GM21515 (cell line): ENCODE results near the gene ARHGEF11.
"Not testable (repeated sequence)": the region's sequence is repeated elsewhere in the genome, so short reads cannot be mapped to it uniquely, and the experiment has no call there.

Source experiments
- ATAC-seq: cut with Tn5 transposase; IDR thresholded peaks from one replicate; pipeline ENCODE4 v1.9.1; 2021; ENCODE audit not compliant: unreplicated experiment

ARHGEF11 gene

DNA sequence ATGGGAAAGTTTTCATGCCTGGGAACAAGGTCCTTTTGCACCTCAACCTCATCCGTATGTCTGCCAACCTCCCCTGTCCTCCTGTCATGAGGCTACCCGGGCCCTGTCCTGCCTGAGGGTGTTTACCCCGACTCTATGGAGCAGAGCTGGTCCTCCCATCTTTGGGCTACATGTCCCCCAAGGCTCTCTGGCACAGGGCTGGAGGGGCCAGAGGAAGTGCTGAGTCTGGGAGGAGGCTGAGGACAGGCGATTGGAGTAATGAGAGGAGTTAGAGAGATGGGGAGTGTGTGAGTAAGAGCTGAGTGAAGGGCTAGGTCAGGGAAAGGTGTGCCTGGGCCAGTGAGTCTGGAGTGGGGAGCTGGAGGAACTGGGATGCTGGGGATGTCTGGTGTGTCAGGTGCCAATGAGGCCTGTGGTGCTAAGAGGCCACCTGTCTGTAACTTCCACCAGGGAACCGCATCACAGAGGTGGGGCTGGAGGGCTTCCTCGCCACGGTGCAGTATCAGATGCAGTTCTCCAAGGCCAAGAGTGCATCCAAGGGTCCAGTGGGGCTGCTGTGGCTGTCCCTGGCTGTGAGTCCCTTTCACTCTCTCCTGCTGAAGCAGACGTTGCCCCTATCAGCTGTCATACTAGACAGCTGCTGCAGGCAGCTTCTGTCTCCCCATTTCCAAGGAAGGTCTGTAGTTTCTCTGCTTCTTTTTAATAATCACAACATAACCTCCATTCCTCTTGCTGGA lies 113.4 kb downstream of the ARHGEF11 start:
- no peak for ATAC-seq

DNA sequence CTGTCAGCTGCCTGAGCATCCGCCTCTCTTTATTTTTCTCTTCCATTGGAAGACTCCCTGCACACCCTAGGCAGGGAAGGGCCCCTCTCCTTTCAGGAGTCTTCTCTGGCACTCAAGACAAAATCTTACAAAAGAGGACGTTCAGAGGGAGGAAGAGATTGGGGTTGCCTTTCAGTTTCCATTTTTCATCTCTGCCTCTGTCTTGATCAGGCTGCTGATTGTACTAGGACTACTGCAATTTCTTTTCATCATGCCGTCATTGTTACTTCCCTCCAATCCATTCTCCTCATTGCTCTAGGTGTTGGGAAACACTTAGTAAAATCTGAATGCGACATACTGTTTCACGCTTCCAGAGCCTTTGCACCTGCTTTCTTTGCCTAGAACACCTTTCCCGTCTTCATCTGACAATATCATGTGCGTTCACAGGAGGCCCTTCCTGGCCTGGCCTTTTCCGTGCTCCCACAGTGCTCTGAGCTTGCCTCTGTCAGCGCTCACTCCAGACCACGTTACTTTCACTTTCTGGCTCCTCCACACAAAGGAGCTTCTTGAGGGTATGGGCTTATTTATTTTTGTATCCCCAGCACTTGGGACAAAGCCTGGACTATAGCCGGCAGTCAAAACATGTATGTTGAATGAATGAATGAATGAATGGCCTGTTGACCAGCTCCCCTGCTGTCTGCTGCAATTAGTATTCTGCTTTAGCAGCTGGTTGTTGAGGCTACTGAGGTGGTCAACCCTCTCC lies 114.2 kb downstream of the ARHGEF11 start:
- ATAC-seq, result no peak

DNA sequence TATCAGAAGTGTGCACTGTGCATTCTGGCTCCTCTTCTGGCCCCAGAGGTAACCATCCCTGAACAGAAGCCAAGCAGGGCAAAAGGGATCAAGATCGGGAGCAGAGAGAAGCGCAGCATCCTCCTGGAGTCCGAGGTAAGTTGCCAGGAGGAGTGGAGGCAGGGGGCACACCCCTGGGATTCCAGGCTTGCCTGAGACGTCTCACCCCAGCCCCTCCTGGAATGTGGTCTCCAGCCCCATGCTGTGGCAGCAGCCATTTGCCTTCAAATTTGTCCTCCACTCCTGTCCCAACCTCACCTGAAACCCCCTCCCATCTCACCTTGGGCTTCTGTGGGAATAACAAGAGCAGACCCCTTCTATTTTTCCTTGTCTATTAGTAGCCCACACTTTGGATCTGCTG lies 115.1 kb downstream of the ARHGEF11 start:
- ATAC-seq, result no peak

DNA sequence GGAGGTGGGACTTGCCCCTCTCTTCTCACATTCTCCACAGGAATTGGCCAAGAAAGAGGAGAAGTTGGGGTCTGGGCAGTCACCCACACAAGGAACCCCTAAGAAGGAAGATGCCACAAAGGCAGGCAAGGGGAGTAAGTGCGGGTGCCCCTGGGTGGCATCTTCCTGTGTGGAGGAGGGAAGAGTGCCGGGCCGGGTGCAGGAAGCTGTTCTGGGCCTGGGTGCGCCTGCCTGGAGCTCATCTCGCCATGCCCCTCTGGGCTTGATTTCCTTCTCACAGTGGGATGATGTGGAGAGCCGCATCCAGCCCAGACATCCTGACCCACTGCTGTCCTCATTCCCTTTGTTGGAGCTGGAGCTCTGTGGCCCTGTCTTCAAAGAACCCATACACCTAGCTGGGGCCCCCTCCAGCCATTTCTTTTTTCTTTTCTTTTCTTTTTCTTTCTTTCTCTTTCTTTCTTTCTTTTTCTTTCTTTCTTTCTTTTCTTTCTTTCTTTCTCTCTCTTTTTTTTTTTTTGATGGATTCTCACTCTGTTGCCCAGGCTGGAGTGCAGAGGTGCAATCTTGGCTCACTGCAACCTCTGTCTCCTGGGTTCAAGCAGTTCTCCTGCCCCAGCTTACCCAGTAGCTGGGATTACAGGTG lies 115.8 kb downstream of the ARHGEF11 start:
- no peak for ATAC-seq

DNA sequence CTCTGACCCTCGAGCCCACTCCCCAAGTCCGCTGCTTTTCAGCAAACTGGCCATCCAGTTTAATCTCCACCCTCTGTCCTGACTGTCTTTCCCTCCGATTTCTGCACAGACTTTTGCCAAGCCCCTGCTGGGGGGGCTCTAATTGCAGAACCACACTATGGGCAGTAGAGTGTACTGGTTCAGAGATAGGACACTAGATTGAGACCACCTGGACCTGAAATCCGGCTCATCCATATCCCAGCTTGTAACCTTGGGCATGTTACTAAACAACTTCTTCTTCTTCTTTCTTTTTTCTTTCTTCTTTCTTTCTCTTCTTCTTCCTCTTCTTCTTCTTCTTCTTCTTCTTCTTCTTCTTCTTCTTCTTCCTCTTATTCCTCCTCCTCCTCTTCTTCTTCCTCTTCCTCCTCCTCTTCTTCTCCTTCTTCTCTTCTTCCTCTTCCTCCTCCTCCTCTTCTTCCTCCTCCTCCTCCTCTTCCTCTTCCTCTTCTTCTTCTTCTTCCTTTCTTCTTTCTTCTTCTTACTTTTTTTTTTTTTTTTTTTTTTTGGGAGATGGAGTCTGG lies 117.4 kb downstream of the ARHGEF11 start:
- no peak for ATAC-seq

DNA sequence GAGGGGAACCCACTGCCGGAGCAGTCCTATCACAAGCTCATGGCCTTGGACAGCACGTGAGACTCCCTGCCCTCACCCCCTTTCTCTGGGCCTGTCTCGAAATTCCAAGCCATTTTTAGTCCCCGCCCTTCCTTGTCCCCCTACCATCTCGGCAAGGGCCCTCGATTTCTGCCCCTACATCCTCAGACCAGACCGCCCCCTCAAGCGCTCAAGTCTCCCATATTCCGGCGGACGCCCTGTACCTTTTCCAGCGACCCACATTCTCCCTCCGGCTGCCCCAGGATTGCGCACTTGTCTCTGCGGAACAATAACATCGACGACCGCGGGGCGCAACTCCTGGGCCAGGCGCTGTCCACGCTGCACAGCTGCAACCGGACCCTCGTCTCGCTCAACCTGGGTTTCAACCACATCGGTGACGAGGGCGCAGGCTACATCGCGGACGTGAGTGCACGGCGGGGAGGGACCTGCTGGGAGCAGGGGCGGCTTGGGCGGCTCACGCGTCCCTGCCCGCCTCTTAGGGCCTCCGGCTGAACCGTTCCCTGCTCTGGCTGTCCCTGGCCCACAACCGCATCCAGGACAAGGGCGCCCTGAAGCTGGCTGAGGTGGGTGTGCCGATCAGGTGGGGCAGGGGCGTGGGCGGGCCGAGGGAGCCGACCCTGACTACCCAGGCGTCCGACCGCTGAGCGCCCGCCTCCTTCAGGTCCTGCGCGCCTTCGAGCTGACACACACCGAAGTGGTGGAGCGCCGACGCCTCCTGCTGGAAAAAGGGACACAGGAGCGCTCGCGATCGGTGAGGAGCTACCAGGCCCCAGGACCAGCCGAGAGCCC lies 118.1 kb downstream of the ARHGEF11 start:
- no peak for ATAC-seq

DNA sequence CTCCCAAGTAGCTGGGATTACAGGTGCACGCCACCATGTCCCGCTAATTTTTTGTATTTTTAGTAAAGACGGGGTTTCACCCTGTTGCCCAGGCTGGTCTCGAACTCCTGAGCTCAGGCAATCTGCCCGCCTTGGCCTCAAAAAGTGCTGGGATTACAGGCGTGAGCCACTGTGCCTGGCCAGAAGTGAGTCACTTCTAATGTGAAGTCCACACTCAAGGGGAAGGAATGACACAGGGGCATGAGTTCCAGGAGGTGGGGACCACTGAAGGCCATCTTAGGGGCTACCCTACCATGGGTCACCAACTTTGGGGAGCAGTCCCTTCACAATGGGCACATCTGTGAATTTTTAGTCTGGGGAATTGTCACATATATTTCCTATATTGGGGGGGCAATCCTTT lies 118.8 kb downstream of the ARHGEF11 start:
- ATAC-seq, result not testable (repeated sequence)

DNA sequence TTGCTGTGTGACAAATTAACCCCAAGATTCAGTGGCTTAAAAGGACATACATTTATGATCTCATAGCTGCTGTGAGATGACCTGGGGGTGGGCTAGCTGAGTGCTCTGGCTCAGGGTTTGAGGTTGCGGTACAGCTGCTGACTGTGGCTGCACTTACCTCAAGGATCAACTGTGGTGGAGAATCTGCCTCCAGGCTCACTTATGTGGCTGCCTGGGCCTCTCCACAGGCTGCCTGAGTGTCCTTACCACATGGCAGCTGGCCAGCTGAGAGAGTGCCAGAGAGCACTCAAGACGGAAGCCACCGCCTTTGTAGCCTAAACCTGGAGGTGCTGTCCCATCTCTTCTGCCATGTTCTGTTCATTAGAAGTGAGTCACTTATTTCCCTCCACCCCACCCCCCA lies 119.4 kb downstream of the ARHGEF11 start:
- no peak for ATAC-seq

DNA sequence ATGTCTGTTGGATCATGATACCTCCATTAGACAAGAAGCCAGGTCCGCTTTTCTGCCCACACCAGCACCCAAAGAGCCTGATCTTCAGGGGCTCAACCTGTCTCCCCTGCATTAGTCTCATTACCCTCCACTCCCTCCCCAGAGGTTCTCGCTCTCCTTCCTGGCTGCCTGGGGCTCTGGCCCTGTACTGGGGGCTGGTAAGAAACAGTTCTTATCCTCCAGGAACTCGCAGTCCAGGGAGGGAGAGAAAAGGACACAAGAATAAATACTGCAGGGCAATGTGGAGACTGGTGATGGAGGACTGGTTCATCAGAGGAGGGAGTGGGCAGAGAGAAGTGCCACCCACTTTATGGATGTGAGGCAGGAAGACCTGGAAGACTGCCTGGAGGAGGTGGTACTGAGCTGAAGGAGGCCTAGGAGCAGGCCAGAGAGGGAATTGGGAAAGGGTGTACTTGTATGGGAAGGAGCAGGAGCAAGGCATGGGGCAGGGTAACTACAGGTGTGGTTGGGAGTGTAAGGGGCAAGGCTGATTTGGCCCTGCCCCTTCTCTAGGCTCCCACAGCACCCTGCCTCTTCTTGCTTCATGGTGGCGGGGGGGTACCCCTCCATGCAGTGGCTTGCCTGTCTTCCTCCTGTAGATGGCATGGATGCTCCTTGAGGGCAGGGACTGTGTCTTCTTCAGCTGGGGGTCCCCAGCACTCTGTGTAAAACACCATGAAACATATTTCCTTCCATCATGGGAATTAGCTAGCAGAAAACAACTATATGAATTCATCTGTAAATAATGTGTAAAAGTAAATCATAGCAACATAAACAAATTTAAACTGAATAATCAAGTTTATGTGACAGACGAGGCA lies 120.2 kb downstream of the ARHGEF11 start:
- no peak for ATAC-seq

DNA sequence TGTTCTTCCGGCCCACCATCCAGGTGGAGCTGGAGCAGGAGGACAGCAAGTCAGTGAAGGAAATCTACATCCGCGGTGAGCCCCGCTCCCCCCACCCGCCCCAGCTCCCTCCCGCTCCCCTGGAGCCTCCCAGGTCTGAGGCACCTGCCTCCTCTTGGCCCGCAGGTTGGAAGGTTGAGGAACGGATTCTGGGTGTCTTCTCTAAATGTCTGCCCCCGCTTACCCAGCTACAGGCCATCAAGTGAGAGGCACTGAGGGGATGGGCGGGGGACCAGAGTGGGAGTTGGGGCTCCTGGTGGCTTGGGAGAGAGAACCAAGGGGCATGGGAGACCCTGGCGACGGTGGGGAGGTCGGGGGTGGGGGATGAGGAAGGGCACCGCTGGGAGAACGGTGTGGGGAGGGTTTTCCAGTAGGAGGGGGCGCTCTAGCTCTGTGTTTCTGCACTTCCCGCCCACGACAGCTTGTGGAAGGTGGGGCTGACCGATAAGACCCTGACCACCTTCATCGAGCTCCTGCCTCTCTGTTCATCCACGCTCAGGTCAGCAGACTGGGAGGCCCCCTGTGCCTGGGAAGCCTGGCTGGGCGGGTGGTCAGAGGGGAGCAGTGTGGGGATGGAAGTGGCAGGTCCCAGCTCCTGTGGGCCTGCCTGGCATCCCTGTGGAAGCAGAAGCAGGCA lies 120.9 kb downstream of the ARHGEF11 start:
- ATAC-seq, result no peak

DNA sequence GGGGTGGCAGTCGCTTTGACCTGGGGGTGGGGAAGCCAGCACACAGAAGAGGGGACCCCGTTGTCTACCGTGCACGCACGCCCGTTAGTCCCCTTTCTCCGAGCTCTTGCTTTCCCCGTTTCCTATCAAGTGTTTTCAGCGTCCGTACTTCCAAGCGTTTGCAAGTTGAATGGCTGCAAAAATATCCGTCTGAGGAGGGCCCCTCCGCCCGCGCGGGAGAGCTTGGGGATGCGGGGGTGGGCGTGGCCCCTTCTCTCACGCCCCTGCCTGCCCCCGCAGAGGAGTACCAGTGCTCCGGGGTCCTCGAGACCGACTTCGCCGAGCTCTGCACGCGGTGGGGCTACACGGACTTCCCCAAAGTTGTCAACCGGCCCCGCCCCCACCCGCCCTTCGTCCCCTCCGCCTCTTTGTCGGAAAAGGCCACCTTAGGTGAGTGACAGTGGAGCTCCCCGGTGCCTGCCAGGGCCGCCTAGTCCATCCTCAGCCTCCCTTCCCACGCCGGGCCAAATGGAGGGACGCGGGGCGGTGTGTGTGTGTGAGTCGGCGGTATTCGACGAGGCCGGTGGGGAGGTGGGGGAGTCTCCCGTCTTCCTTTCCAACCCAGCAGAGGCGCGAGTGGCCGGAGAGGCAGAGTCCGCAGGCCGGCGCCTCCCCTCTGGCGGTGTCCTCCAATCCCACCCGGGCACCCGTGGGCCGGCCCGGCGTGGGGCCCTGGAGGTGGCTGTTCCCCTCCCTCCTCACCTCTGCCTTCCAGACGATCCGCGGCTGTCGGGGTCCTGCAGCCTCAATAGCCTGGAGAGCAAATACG lies 121.7 kb downstream of the ARHGEF11 start:
- ATAC-seq, result no peak

DNA sequence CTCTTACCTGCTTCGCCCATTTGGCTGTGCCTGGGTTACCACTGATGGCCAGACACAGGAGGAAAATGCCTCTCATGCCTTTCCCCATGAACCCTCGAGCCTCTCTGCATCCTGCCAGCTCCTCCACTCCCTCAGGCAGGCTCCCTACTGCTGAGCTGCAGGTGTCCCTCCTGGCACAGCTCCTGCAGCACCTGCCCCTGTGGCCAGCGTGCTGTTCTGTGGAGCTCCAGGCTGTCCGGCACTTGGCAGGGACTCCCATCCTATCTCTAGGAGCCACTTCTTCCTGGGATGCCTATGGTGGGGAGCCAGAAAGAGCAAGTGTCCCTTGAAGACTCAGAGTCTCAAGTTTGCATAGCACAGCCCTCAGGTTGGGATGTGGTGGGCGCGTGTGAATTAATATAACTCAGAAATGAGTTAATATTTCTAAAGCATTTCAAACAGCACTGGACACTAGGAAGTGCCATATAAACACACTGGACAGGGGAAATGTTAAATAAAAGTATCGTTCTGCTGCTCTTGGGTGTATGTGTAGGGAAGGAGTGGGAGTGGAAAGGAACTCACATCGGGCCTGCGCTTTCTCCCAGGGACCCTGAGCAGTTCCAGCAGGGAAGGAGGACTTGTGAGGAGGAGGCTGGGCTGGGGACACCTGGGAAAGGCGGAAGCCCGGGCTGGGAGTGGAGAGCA lies 122.4 kb downstream of the ARHGEF11 start:
- ATAC-seq, result no peak

DNA sequence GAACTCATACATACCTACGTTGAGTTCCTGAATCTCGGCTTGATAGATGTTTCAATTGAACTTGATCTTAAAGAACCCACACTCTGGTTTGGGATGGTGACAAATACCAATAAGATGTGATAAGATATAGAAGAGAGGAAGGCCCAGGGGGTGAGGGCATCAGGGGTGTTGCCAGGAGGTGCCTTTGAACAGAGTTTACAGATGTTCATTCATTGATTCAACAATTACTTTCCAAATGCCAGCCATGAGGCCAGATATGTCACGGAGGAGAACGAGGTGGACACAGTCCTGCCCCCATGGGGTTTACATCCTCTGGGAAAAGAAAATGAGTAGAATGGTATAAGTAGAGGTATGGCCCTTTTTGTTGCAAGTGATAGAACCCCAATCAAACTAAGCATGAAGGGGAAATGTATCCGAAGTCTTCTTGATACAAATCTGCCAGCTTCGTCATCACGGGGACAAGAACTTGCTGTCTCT lies 124.5 kb downstream of the ARHGEF11 start:
- no peak for ATAC-seq

DNA sequence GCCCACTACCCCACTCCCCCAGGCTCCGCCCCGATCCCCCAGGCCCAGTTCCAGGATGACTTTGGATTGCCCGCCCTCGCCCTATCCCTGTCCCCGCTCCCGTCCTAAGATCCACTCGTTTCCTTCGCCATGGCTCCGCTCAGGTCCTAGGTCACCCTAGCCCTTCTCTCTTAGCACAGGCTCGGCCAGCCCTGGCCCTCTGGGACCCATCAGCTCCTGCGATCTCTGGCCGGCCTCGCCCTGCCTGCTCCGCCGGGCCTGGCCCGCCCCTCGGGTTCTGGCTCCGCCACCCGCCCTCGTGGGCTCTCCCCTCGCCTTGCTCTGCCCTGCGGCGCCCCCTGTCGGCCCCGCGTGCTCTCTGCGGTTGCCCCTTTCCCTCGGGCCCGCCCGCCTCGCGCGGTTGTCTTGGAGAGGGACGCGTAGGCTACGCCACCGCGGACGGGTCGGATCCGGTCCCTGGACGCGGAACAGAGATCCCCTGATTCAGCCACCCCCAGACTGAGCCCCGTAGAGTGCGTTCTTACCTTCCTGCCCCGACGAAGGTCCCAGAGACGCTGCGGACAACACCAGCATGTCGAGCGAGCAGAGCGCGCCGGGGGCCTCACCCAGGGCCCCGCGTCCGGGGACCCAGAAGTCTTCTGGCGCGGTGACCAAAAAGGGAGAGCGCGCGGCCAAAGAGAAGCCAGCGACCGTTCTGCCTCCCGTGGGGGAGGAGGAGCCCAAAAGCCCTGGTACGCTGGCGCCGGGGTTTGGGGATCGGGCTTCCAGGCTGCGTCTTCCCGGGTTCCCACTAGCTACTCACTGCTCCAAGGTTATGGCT lies 125.1 kb downstream of the ARHGEF11 start, which contains the start of gene LRRC71:
Gene LRRC71, plus strand, starts transcription at position 400 of the 820 bp plus-strand sequence. Its CDS starts 172 bp downstream, at position 572.
- ATAC-seq, result no peak

DNA sequence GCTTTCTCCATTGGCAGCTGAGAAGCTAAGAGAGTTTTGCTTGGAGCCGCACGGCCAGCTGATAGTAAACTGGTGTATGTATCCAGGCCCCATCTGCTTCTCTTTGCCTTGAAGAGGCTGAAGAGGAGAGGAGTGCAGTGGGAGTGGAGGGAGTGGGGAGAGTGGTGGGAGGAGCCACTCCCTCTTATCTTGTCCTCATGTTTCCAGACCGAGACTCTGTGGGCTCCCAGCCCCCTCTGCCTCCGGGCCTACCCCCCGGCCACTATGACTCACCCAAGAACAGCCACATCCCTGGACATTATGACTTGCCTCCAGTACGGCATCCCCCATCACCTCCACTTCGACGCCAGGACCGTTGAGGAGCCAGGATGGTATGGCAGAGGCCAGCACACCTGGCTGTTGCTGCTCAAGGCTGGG lies 131.1 kb downstream of the ARHGEF11 start:
- no peak for ATAC-seq

DNA sequence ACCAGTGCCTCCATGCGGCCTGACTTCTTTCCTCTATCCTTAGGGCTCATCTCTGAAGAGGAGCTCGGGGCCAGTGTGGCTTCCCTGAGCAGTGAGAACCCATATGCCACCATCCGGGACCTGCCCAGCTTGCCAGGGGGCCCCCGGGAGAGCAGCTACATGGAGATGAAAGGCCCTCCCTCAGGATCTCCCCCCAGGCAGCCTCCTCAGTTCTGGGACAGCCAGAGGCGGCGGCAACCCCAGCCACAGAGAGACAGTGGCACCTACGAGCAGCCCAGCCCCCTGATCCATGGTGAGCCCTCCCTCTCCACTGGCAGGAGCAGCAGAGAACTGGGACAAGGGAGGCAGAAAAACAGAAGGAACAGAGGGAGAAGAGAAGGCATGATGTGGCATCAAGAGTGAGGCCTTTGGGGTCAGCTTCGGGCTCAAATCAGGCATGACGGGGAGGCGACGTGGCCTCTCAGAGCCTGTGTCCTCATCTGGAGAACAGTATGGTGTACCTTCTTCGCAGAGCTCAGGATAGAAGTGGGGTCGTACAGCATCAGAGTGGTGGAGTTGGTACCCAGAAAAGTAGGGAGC lies 131.6 kb downstream of the ARHGEF11 start:
- no peak for ATAC-seq
